ENCODE results near the gene PLD3.

- no peak for TF ChIP-seq EZH2 (IDR thresholded peaks at IDR 0.05)
- TF ChIP-seq CTCF (IDR thresholded peaks at IDR 0.05) = no peak
- TF ChIP-seq EZH2phosphoT487 (IDR thresholded peaks at IDR 0.05) = no peak
Measured at GRCh38 chr19:40413291-40413845, 64.9 kb downstream of the PLD3 start, which contains the start of gene PRX.
